ENCODE results near the gene ADCY1.
"Not testable (repeated sequence)": the region's sequence is repeated elsewhere in the genome, so short reads cannot be mapped to it uniquely, and the experiment has no call there.

DNA sequence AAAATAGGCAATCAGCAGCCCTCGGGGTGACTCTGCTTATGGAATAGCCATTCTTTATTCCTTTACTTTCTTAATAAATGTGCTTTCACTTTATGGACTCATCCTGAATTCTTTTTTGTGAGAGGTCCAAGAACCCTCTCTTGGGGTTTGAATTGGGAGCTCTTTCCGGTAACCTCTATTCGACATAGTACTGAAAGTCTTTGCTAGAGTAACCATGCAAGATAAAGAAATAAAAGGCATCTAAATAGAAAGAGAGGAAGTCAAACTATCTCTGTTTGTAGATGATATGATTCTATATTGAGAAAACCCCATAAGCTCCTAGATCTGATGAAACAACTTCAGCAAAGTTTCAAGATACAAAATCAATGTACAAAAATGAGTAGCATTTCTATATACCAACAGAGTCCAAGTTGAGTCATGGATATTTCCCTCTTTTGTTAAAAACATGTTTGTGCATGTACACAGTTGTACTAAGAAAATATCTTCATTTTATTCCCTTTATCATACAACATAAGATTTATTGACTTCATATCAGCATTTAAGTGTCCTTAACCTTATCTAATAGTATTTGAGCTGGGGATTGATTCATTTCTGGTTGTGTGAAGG lies 29.0 kb upstream of the ADCY1 start:
- TF ChIP-seq, protein P1, sequence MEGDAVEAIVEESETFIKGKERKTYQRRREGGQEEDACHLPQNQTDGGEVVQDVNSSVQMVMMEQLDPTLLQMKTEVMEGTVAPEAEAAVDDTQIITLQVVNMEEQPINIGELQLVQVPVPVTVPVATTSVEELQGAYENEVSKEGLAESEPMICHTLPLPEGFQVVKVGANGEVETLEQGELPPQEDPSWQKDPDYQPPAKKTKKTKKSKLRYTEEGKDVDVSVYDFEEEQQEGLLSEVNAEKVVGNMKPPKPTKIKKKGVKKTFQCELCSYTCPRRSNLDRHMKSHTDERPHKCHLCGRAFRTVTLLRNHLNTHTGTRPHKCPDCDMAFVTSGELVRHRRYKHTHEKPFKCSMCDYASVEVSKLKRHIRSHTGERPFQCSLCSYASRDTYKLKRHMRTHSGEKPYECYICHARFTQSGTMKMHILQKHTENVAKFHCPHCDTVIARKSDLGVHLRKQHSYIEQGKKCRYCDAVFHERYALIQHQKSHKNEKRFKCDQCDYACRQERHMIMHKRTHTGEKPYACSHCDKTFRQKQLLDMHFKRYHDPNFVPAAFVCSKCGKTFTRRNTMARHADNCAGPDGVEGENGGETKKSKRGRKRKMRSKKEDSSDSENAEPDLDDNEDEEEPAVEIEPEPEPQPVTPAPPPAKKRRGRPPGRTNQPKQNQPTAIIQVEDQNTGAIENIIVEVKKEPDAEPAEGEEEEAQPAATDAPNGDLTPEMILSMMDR (conservative IDR thresholded peaks at IDR 0.05; ENCODE audit: low read depth, low read length): not testable (repeated sequence)
- TF ChIP-seq EZH2 (IDR thresholded peaks at IDR 0.05; ENCODE audit: low read length, unreplicated experiment); EZH2phosphoT487 (IDR thresholded peaks at IDR 0.05; ENCODE audit: borderline replicate concordance, low read length): not testable (repeated sequence)

Measured in PC-3 (cell line).